Mesenchymal stem cell (in vitro differentiated cells and primary cell): ENCODE data around the gene CHML.
A peak's percentile ranks its signal among the peaks of the same experiment; 100 is the strongest.

Source experiments
- DNase-seq: peaks from one replicate; pipeline ENCODE4 v3.0.0-alpha.2; 2013
- H2AFZ ChIP-seq: one replicate; pipeline ENCODE4 v1.6.1; 2013; ENCODE audit warnings: low read depth, mild to moderate bottlenecking, control low read depth, inconsistent platforms, low read length, moderate library complexity
- H2AK5ac ChIP-seq: 2 replicates; pipeline ENCODE4 v1.6.1; 2013; ENCODE audit warnings: low read length, moderate library complexity, mild to moderate bottlenecking, inconsistent platforms; ENCODE audit not compliant: severe bottlenecking
- H2BK120ac ChIP-seq: one replicate; pipeline ENCODE4 v1.6.1; 2013; ENCODE audit warnings: low read depth, mild to moderate bottlenecking, inconsistent platforms, low read length, moderate library complexity
- H2BK12ac ChIP-seq, 2 experiments: one replicate each; pipeline ENCODE4 v1.6.1; 2013; ENCODE audit warnings: inconsistent platforms in 2 of 2, low read length in 2 of 2, mild to moderate bottlenecking in 2 of 2, moderate library complexity in 2 of 2, control low read depth in 1 of 2
- H2BK15ac ChIP-seq: one replicate; pipeline ENCODE4 v1.6.1; 2013; ENCODE audit warnings: mild to moderate bottlenecking, low read depth, inconsistent platforms; ENCODE audit not compliant: poor library complexity, severe bottlenecking
- H2BK5ac ChIP-seq: 2 replicates; pipeline ENCODE4 v1.6.1; 2013; ENCODE audit warnings: low read depth, mild to moderate bottlenecking, low read length, control low read depth, inconsistent platforms; ENCODE audit not compliant: poor library complexity, severe bottlenecking
- H3K14ac ChIP-seq, 2 experiments: one replicate each; pipeline ENCODE4 v1.6.1; 2013; ENCODE audit warnings: inconsistent platforms in 2 of 2, low read length in 2 of 2, control low read depth in 1 of 2, mild to moderate bottlenecking in 1 of 2, moderate library complexity in 1 of 2
- H3K18ac ChIP-seq, 2 experiments: one replicate each; pipeline ENCODE4 v1.6.1; 2013; ENCODE audit warnings: inconsistent platforms in 2 of 2, low read length in 2 of 2, control low read depth in 1 of 2, low read depth in 1 of 2, mild to moderate bottlenecking in 1 of 2
- H3K23ac ChIP-seq, 2 experiments: one replicate each; pipeline ENCODE4 v1.6.1; 2013; ENCODE audit warnings: inconsistent platforms in 2 of 2, low read length in 2 of 2, mild to moderate bottlenecking in 2 of 2, moderate library complexity in 2 of 2, control low read depth in 1 of 2
- H3K27ac ChIP-seq: 2 replicates; pipeline ENCODE4 v1.5.1; 2013; ENCODE audit warnings: mild to moderate bottlenecking, moderate library complexity, low read length, control low read depth, inconsistent platforms; ENCODE audit not compliant: poor library complexity, severe bottlenecking
- H3K27me3 ChIP-seq, 2 experiments: 2 replicates each; pipeline versions ENCODE4 v1.6.1 to v1.7.0; 2013; ENCODE audit warnings: low read length in 2 of 2, mild to moderate bottlenecking in 2 of 2, moderate library complexity in 2 of 2, control low read depth in 1 of 2, inconsistent platforms in 1 of 2; ENCODE audit not compliant: control insufficient read depth in 1 of 2, insufficient read depth in 1 of 2
- H3K36me3 ChIP-seq, 2 experiments: 2 replicates each; pipeline versions ENCODE4 v1.6.1 to v1.7.0; 2013; ENCODE audit warnings: low read length in 2 of 2, control low read depth in 1 of 2, inconsistent platforms in 1 of 2, low read depth in 1 of 2, mild to moderate bottlenecking in 1 of 2; ENCODE audit not compliant: insufficient read depth in 2 of 2, control insufficient read depth in 1 of 2
- H3K4ac ChIP-seq, 2 experiments: one replicate each; pipeline ENCODE4 v1.6.1; 2013; ENCODE audit warnings: inconsistent platforms in 2 of 2, low read length in 2 of 2, mild to moderate bottlenecking in 2 of 2, moderate library complexity in 2 of 2, control low read depth in 1 of 2, low read depth in 1 of 2
- H3K4me1 ChIP-seq: 2 replicates; pipeline ENCODE4 v1.6.1; 2013; ENCODE audit warnings: low read depth, low read length, control low read depth; ENCODE audit not compliant: control insufficient read depth, insufficient read depth
- H3K4me2 ChIP-seq: 2 replicates; pipeline ENCODE4 v1.6.1; 2013; ENCODE audit warnings: low read length, mild to moderate bottlenecking, inconsistent platforms; ENCODE audit not compliant: poor library complexity, severe bottlenecking
- H3K4me3 ChIP-seq, 2 experiments: 2 replicates each; pipeline versions ENCODE4 v1.5.1 to v1.7.0; 2013; ENCODE audit warnings: low read length in 2 of 2, mild to moderate bottlenecking in 2 of 2, control low read depth in 1 of 2, low read depth in 1 of 2; ENCODE audit not compliant: insufficient read depth in 1 of 2
- H3K79me1 ChIP-seq: replicated peaks from 2 replicates; pipeline ENCODE4 v1.6.1; 2013; ENCODE audit warnings: mild to moderate bottlenecking, control low read depth, low read length, inconsistent platforms; ENCODE audit not compliant: poor library complexity, severe bottlenecking
- H3K9ac ChIP-seq: 2 replicates; pipeline ENCODE4 v1.7.0; 2013; ENCODE audit warnings: mild to moderate bottlenecking, low read length, moderate library complexity
- H3K9me3 ChIP-seq: 2 replicates; pipeline ENCODE4 v1.7.0; 2013; ENCODE audit warnings: mild to moderate bottlenecking, low read length; ENCODE audit not compliant: control insufficient read depth
- H4K8ac ChIP-seq: one replicate; pipeline ENCODE4 v1.6.1; 2013; ENCODE audit warnings: inconsistent platforms, mild to moderate bottlenecking, low read length, moderate library complexity
- H4K91ac ChIP-seq: one replicate; pipeline ENCODE4 v1.6.1; 2013; ENCODE audit warnings: mild to moderate bottlenecking, low read length, inconsistent platforms
- WGBS: methylation state at CpG from one replicate; pipeline ENCODE4 v1.1.7; 2013; ENCODE audit warnings: mixed read lengths; 5-methylcytosine and 5-hydroxymethylcytosine counted together

CHML gene

DNA sequence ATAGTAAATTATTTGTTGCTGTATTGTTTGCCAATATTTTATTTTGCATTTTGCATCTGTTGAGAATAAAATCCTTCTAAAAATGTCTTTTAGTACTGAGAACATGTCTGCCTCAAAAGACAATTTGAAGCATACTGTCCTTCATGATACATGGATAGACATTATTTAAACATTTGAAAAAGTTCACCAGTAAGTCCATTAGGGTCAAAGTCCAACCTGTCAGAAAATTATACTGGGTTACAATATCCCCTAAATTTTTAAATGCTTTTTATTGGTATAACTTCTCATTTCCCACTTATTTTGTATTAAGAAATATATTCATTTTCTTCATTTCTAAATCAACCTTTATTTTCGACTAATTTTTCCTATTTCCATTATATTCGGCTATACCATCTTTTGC is 9.3 kb downstream of the CHML start:
- no peak overlapping the region for H3K9ac ChIP-seq
- H3K4me3 ChIP-seq: no peak overlapping the region
- peaks cover 18% of the 10 kb centered on the region for H3K79me1 ChIP-seq
- no peaks in the 10 kb centered on the region for H3K27me3 ChIP-seq
- H4K8ac ChIP-seq: no peak overlapping the region
- no peak overlapping the region for H2BK15ac ChIP-seq
- no peak overlapping the region for H3K4me2 ChIP-seq
- H2BK12ac ChIP-seq: no peak overlapping the region
- H2AK5ac ChIP-seq: no peak overlapping the region
- no CpG with 5 or more reads among the region's 2 CpGs for WGBS
- no peak for DNase-seq
- H3K14ac ChIP-seq: no peak overlapping the region
- H3K4ac ChIP-seq: no peak overlapping the region
- no peak overlapping the region for H3K18ac ChIP-seq
- H3K23ac ChIP-seq: no peak overlapping the region
- no peaks in the 10 kb centered on the region for H3K4me1 ChIP-seq
- H2BK5ac ChIP-seq: no peak overlapping the region
- no peaks in the 10 kb centered on the region for H3K9me3 ChIP-seq
- no peak overlapping the region for H4K91ac ChIP-seq
- H2BK120ac ChIP-seq: no peak overlapping the region
- peaks cover 0 to 15% of the 10 kb centered on the region in 2 experiments for H3K36me3 ChIP-seq
- H3K27ac ChIP-seq: no peak overlapping the region
- no peak overlapping the region for H2AFZ ChIP-seq

DNA sequence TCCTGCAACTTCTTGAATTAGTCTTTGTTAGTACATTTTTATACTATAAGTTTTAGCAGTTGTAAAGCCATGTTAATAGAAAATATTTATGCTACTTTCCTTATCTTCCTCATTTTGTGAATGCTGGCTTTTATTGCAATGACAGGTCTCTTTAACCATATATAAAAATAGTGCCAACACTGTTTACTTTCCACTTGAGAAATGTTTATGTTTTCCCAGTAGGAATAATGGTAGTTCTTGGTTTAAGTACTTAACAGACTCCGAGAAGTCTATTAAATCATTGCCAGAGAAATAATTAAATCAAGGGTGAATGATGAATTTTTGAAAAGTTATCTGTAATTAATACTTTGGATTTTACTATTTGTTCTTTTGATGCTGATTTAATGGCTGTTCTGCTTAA is 9.7 kb downstream of the CHML start:
- Histone ChIP-seq H2BK5ac (no peak overlapping the region), H3K14ac (no peak overlapping the region), H3K4me1 (no peaks in the 10 kb centered on the region), H2AK5ac (no peak overlapping the region), H3K9ac (no peak overlapping the region), H2BK12ac (no peak overlapping the region), H2BK15ac (no peak overlapping the region), H3K27ac (no peak overlapping the region), H3K18ac (no peak overlapping the region), H3K9me3 (no peaks in the 10 kb centered on the region), H3K4me3 (no peak overlapping the region), H4K91ac (no peak overlapping the region), H3K4ac (no peak overlapping the region), H3K79me1 (peaks cover 18% of the 10 kb centered on the region), H4K8ac (no peak overlapping the region), H3K36me3 (peaks cover 0 to 13% of the 10 kb centered on the region in 2 experiments), H3K27me3 (no peaks in the 10 kb centered on the region), H2AFZ (no peak overlapping the region), H3K23ac (no peak overlapping the region), H2BK120ac (no peak overlapping the region), H3K4me2 (no peak overlapping the region)
- DNase-seq: no peak
- 0% methylated on average over 1 of the region's 1 CpG for WGBS

DNA sequence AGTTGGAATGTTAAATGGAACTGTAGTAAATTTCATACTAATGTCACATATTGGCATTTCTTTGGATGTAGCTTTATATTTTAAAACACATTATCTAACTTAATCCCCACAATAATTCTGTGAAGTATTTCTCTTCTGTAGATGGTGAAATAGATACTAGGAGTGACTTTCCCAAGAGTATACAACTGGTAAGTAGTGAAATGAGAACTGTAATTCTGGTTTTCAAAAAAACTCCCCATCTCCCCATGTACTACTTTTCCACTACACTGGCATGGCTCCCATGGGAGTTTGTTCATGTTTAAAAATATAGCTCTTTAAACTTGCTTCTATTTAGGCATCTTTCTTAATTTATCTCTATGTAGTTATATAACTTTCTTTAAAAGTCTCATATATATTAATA is 10.2 kb downstream of the CHML start:
- Histone ChIP-seq H3K9me3 (no peaks in the 10 kb centered on the region), H3K4me1 (no peaks in the 10 kb centered on the region), H3K23ac (no peak overlapping the region), H3K9ac (no peak overlapping the region), H2BK5ac (no peak overlapping the region), H2BK12ac (no peak overlapping the region), H2AFZ (no peak overlapping the region), H4K91ac (no peak overlapping the region), H2BK15ac (no peak overlapping the region), H3K27me3 (no peaks in the 10 kb centered on the region), H3K4me3 (no peak overlapping the region), H2AK5ac (no peak overlapping the region), H2BK120ac (no peak overlapping the region), H3K14ac (no peak overlapping the region), H3K4me2 (no peak overlapping the region), H4K8ac (no peak overlapping the region), H3K27ac (no peak overlapping the region), H3K4ac (no peak overlapping the region), H3K18ac (no peak overlapping the region), H3K36me3 (peaks cover 0 to 9% of the 10 kb centered on the region in 2 experiments), H3K79me1 (peaks cover 14% of the 10 kb centered on the region)
- DNase-seq: no peak

DNA sequence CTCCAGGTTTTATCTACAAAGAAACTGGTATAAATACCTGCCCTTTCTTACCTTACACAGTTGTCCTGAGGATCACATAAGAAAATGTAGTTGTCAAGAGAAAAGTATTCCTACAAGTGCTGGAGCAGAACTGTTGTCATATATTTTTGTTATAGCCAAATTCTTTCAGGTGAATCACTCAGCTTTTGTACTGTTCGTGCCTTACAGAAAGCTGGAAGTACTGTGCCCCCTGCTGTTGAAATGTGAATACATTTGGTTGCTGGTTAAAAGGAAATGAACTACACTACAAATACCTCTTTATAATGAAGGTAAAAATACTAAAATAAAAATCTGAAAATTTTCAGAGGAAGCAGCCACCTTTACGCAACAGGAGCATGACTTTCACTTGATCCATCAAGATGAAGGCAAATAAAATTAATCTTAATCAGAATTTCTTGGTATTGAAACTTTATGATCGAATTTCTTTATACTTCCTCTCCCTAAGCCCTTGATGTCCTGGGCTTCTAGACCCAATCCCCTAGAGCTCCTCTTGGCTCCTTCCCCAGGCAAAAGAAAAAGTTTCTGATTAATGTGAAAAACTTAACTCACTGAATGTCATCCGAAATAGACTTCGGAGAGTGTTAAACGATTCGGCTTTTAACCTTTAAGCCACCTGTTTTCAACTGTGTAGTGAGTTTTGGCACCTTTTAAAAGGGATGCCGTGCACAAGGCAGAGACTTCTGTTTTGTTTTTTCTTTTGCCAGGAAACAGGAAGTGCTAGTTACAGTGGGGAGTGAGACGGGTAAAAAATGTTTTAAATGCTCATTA is 12.5 kb downstream of the CHML start:
- H3K4ac ChIP-seq: no peak overlapping the region
- H3K14ac ChIP-seq: no peak overlapping the region
- no peak overlapping the region for H3K4me2 ChIP-seq
- no peak overlapping the region for H2BK120ac ChIP-seq
- no peak overlapping the region for H2AK5ac ChIP-seq
- H3K9ac ChIP-seq: peak overlapping the region; percentile 34
- H2AFZ ChIP-seq: no peak overlapping the region
- no peak overlapping the region for H3K4me3 ChIP-seq
- no peak overlapping the region for H3K18ac ChIP-seq
- H3K27ac ChIP-seq: peak overlapping the region; percentile 47
- peaks cover 2% of the 10 kb centered on the region for H3K4me1 ChIP-seq
- no peak overlapping the region for H2BK12ac ChIP-seq
- H3K9me3 ChIP-seq: no peaks in the 10 kb centered on the region
- H2BK15ac ChIP-seq: no peak overlapping the region
- WGBS: 86% methylated on average over 6 of the region's 9 CpGs
- peak; percentile 65 for DNase-seq
- H3K36me3 ChIP-seq: peaks cover 0 to 2% of the 10 kb centered on the region in 2 experiments
- no peak overlapping the region for H2BK5ac ChIP-seq
- H3K79me1 ChIP-seq: peaks cover 18% of the 10 kb centered on the region
- no peak overlapping the region for H4K8ac ChIP-seq
- no peak overlapping the region for H4K91ac ChIP-seq
- no peaks in the 10 kb centered on the region for H3K27me3 ChIP-seq
- H3K23ac ChIP-seq: no peak overlapping the region
